Lower lobe of right lung (tissue), 2 donors: Measurements from ENCODE around the gene MORN1. TPM values are rescaled to one million over a fixed set of nuclear protein-coding genes. Genes with fewer than 3 reads are reported as not detected.
"Not testable (repeated sequence)": the region's sequence is repeated elsewhere in the genome, so short reads cannot be mapped to it uniquely, and the experiment has no call there.

ENCODE experiments used
- ATAC-seq, 2 donors: fragments of 200-7000 bp; cut with Tn5 transposase; one replicate each; pipeline ENCODE4 v1.9.1; 2020 to 2022; ENCODE audit warnings: mild to moderate bottlenecking in 2 of 2, moderate library complexity in 2 of 2
- DNase-seq: peaks from one replicate; pipeline ENCODE4 v3.0.0-alpha.2; 2020
- H3K27ac ChIP-seq: fragments of 200-600 bp; one replicate; pipeline ENCODE4 v1.8.0; 2022
- H3K27me3 ChIP-seq: fragments of 200-600 bp; one replicate; pipeline ENCODE4 v1.8.0; 2022; ENCODE audit warnings: low read depth
- H3K36me3 ChIP-seq: fragments of 200-600 bp; one replicate; pipeline ENCODE4 v1.8.0; 2022; ENCODE audit warnings: mild to moderate bottlenecking
- H3K4me1 ChIP-seq: fragments of 200-600 bp; one replicate; pipeline ENCODE4 v1.8.0; 2022
- H3K4me3 ChIP-seq: fragments of 200-600 bp; one replicate; pipeline ENCODE4 v1.8.0; 2022; ENCODE audit warnings: mild to moderate bottlenecking
- H3K9me3 ChIP-seq: fragments of 200-600 bp; one replicate; pipeline ENCODE4 v1.8.0; 2022
- intact Hi-C: fragments of 100-400 bp; cut with DNase I; formaldehyde crosslinking; loops from one replicate; pipeline ENCODE4 v1.11.0; 2022
- total RNA-seq: library from RNA; stranded (reverse); fragmentation: NEBNext Ultra II Directional; extraction: Animal tissue kit (Norgen Biotek cat#: 25700); gene quantifications from one replicate; pipeline ENCODE4 v1.2.1, GENCODE V29; 2021
- TF ChIP-seq, protein P1 (sequence below): fragments of 200-600 bp; IDR thresholded peaks from one replicate; pipeline ENCODE4 v1.8.0; 2022; ENCODE audit warnings: antibody characterized with exemption, mild to moderate bottlenecking
- donor health status: DM: no; HTN: yes; CAD: no; lungs with severe emphysema.

The MORN1 gene
- total RNA-seq, 1 donor from 2014 or later = 13.4 TPM

DNA sequence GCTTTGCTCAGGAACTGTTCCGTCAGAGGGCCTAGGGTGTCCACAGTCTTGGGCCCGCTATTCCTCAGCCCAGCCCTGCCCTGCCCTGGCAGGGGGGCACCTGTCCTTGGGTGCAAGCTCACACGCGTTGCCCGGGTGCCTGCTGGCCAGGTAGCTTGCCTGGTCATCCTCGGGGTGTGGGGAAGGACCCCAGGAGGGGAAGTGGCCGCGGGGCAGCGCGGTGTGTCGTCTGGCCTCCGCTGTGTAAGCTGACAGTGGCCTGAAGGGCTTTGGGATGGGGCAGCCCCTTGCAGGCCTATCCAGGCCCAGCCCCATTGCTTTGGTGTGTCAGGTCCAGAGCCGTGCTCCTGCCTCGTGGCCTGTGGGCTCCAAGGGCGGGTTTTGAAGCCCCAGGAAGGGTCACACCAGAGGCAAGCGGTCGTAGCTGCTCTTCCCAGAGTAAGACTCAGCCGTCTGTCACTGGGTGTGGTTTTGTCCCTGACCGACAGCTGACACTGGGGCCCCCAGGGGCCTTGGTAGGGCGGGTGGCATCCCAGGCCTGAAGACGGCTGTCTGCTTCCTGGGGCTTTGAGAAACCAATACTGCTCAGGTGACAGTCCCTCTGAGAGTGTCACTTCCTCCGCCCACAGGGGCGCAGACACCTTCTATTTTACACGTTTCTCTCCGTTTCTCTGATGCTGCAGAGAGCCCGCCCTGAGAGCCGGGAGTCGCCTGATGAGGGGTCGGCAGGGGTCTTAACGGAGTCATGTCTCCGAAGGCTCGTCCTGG lies 91.2 kb downstream of the MORN1 start:
- intact Hi-C loops = no loop called here
- H3K36me3 ChIP-seq = peaks cover 24% of the 10 kb centered on the region
- no peaks in the 10 kb centered on the region for H3K9me3 ChIP-seq
- peaks cover 70% of the 10 kb centered on the region for H3K4me1 ChIP-seq
- H3K27me3 ChIP-seq = no peaks in the 10 kb centered on the region
- TF ChIP-seq, protein P1, sequence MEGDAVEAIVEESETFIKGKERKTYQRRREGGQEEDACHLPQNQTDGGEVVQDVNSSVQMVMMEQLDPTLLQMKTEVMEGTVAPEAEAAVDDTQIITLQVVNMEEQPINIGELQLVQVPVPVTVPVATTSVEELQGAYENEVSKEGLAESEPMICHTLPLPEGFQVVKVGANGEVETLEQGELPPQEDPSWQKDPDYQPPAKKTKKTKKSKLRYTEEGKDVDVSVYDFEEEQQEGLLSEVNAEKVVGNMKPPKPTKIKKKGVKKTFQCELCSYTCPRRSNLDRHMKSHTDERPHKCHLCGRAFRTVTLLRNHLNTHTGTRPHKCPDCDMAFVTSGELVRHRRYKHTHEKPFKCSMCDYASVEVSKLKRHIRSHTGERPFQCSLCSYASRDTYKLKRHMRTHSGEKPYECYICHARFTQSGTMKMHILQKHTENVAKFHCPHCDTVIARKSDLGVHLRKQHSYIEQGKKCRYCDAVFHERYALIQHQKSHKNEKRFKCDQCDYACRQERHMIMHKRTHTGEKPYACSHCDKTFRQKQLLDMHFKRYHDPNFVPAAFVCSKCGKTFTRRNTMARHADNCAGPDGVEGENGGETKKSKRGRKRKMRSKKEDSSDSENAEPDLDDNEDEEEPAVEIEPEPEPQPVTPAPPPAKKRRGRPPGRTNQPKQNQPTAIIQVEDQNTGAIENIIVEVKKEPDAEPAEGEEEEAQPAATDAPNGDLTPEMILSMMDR = no peak
- H3K4me3 ChIP-seq = peak overlapping the region; percentile 46
- ATAC-seq (peak; percentile 41 to 60), DNase-seq (no peak)
- H3K27ac ChIP-seq = peak overlapping the region; percentile 93

DNA sequence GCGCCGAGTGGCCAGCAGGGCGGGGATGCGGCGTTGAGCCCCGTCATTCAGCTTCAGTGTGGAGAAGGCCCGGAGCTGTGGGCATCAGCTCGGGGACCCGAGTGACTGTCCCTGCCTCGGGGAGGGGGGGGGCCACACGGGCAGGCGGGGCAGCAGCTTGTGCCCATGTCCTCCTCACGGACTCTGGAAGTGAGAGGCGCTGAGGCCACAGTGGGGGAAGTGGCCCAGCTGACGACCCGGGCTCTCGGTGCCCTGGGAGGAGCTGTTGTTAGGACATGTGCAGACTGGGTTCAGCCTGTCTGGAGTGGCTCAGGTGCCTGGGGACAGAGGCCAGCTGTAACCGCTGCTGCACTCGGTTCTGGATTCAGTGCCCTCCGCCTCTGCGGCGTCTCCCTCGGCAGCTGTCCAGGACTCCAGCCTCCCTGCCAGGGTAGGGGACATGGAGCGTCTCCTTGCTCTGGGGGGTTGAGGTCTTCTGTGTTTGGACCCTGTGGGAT lies 92.2 kb downstream of the MORN1 start:
- no peaks in the 10 kb centered on the region for H3K27me3 ChIP-seq
- H3K9me3 ChIP-seq = no peaks in the 10 kb centered on the region
- DNase-seq (peak; percentile 78), ATAC-seq (peak; percentile 41 to 68)
- peaks cover 14% of the 10 kb centered on the region for H3K36me3 ChIP-seq
- H3K27ac ChIP-seq = peak overlapping the region; percentile 93
- peaks cover 80% of the 10 kb centered on the region for H3K4me1 ChIP-seq
- intact Hi-C loops = no loop called here
- peak overlapping the region; percentile 46 for H3K4me3 ChIP-seq
- TF ChIP-seq, protein P1 = no peak

DNA sequence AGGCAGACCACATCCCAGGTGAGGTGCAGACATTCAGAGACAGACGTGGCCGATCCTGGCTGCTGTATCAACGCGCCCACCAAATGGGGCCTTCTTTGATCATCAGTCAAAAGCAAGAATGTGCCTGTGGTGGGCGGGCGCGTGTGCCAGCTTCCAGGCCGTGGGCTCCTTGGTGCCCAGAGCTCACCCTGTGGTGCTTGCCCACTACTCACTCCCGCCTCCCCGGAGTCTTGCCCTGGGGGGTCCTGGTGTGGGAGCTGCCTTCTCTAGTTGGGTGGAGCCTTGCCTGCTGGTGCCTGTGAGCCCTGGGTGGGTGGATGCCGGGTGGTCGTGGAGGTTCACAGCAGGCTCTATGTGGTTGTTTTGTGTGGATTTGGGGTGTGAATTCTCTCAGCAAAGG lies 92.7 kb downstream of the MORN1 start:
- no peak overlapping the region for H3K4me3 ChIP-seq
- peaks cover 85% of the 10 kb centered on the region for H3K4me1 ChIP-seq
- peaks cover 9% of the 10 kb centered on the region for H3K36me3 ChIP-seq
- no peaks in the 10 kb centered on the region for H3K9me3 ChIP-seq
- no peak for ATAC-seq
- intact Hi-C loops = no loop called here
- peak overlapping the region; percentile 93 for H3K27ac ChIP-seq
- H3K27me3 ChIP-seq = no peaks in the 10 kb centered on the region
- no peak for DNase-seq
- TF ChIP-seq, protein P1 = no peak

DNA sequence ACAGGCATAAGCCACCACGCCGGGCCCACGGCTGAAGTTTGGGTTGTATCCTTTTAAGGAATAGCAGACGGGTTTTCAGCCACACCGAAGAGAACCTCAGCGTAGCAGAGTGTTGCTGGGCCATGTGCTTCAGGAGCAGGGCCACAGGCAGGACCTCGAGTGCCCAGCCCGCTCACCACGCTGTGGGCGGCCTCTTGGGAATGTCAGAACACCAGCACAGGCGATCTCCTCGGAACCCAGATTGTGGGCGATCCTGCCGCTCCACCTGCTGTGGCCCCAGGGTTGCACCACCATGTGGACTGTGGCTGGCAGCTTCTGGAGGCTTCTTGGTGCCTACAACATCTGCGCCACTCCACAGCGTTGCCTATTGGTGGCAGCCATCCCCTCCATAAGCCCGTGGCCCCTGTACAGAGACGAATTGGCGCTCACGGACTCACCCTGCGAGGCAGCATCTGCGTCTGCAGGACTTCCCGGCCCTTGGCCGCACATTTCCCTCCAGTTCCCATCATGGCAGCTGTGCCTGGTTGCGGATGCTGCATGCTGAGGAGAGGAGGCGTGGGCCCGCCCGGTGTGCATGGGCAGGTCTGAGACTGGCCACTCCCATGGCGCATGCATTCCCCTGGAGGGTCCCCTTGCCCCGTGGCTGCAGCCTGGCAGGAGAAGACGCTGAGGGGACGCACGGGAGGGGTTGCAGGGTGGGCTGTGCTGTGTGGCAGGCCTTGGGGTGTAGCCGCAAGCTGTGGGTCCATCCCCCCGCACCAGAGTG lies 93.9 kb downstream of the MORN1 start:
- no peaks in the 10 kb centered on the region for H3K36me3 ChIP-seq
- no peaks in the 10 kb centered on the region for H3K9me3 ChIP-seq
- DNase-seq (no peak), ATAC-seq (no peak)
- H3K4me1 ChIP-seq = peaks cover 93% of the 10 kb centered on the region
- TF ChIP-seq, protein P1 = no peak
- H3K27ac ChIP-seq = no peak overlapping the region
- intact Hi-C loops = no loop called here
- H3K27me3 ChIP-seq = no peaks in the 10 kb centered on the region
- no peak overlapping the region for H3K4me3 ChIP-seq

DNA sequence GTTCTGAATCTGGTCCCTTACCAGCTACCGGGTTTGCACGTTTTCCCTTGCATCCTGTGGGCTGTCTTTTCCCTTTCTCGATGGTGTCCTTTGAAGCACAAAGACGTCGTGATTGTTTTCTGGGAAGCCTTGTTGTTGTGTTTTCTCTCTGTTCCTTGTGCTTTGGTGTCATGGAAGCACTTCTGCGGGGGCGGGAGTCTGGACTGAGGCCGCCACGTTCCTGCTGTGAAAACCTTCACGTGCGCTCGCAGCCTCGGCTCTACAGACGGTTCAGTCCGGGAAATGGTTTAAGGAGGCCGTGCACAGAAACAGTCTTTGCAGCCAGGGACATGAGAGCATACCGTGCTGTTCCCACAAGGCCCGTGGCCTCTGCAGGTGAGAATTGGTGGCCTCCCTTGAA lies 94.7 kb downstream of the MORN1 start:
- intact Hi-C loops = no loop called here
- no peaks in the 10 kb centered on the region for H3K36me3 ChIP-seq
- no peaks in the 10 kb centered on the region for H3K9me3 ChIP-seq
- ATAC-seq = no peak
- H3K27me3 ChIP-seq = no peaks in the 10 kb centered on the region
- DNase-seq = no peak
- TF ChIP-seq, protein P1 = no peak
- H3K27ac ChIP-seq = no peak overlapping the region
- H3K4me3 ChIP-seq = no peak overlapping the region
- H3K4me1 ChIP-seq = peaks cover 93% of the 10 kb centered on the region

DNA sequence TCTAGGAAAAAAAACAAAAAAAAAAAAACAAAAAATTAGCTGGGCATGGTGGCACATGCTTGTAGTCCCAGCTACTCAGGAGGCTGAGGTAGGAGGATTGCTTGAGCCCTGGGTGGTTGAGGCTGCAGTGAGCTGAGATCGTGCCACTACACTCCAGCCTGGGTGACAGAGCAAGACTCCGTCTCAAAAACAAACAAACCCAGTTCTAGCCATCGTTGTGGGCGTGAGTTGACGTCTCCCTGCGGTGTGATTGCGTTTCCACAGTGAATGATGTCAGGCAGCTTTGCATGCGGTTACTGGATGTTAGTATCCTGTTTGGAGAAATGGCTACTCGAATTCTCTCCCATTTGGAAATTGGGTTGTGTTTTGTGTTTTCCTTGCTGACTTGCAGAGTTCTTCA lies 95.1 kb downstream of the MORN1 start:
- H3K4me3 ChIP-seq, intact Hi-C loops, DNase-seq, ATAC-seq, H3K27ac ChIP-seq, H3K36me3 ChIP-seq, H3K27me3 ChIP-seq, H3K9me3 ChIP-seq: not testable (repeated sequence)
- peaks cover 93% of the 10 kb centered on the region for H3K4me1 ChIP-seq
